Measurements from ENCODE around the gene GPSM3.

GRCh38 chr6:32218167-32218566 is 25.7 kb upstream of the GPSM3 start:
- TF ChIP-seq CTCF (IDR thresholded peaks at IDR 0.05) (no peak), POLR2A (IDR thresholded peaks at IDR 0.05) (no peak)

Data from tibial nerve (tissue), 3 donors.